ENCODE results near the gene WDR5.

DNA sequence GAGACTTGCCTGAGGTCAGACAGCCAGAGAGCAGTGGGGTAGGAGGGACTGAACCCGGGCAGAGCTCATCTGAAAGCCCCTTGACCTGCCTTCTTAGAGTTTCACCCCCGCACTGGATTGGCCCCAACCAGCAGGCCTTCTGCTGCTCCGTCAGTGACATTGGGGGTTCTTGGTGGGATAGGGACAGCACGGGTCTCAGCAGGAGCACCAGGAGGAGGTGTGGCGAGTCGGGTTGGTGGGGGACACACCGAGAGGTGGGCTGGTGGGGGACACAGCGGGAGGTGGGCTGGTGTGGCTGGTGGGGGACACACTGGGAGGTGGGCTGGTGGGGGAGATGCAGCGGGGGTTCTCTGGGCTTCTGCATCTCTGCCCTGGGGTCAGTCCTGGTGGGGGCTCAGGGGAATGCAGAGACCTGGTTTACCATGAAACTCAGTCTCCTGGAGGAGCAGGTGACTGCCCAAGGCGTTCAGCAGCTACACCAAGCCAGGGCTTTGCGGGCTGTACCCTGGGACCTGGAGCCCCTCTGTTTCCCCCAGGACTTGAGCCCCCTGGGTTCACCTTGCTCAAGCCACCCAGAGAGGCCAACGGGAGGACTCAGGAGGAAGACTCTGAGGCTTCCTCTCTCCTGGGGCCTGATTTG lies 56.5 kb downstream of the WDR5 start:
- no peak for TF ChIP-seq EZH2phosphoT487 (IDR thresholded peaks at IDR 0.05; ENCODE audit: borderline replicate concordance, low read length)
- TF ChIP-seq, protein P1, sequence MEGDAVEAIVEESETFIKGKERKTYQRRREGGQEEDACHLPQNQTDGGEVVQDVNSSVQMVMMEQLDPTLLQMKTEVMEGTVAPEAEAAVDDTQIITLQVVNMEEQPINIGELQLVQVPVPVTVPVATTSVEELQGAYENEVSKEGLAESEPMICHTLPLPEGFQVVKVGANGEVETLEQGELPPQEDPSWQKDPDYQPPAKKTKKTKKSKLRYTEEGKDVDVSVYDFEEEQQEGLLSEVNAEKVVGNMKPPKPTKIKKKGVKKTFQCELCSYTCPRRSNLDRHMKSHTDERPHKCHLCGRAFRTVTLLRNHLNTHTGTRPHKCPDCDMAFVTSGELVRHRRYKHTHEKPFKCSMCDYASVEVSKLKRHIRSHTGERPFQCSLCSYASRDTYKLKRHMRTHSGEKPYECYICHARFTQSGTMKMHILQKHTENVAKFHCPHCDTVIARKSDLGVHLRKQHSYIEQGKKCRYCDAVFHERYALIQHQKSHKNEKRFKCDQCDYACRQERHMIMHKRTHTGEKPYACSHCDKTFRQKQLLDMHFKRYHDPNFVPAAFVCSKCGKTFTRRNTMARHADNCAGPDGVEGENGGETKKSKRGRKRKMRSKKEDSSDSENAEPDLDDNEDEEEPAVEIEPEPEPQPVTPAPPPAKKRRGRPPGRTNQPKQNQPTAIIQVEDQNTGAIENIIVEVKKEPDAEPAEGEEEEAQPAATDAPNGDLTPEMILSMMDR (conservative IDR thresholded peaks at IDR 0.05; ENCODE audit: low read depth, low read length): no peak
- no peak for TF ChIP-seq EZH2 (IDR thresholded peaks at IDR 0.05; ENCODE audit: low read length, unreplicated experiment)
